GM19238 (cell line): ENCODE results near the gene PRTG.
"Not testable (repeated sequence)": the region's sequence is repeated elsewhere in the genome, so short reads cannot be mapped to it uniquely, and the experiment has no call there.

Experiments
- DNase-seq: peaks from one replicate; pipeline ENCODE4 v3.0.0; 2011; ENCODE audit warnings: low spot score; ENCODE audit not compliant: insufficient read length

Gene PRTG

DNA sequence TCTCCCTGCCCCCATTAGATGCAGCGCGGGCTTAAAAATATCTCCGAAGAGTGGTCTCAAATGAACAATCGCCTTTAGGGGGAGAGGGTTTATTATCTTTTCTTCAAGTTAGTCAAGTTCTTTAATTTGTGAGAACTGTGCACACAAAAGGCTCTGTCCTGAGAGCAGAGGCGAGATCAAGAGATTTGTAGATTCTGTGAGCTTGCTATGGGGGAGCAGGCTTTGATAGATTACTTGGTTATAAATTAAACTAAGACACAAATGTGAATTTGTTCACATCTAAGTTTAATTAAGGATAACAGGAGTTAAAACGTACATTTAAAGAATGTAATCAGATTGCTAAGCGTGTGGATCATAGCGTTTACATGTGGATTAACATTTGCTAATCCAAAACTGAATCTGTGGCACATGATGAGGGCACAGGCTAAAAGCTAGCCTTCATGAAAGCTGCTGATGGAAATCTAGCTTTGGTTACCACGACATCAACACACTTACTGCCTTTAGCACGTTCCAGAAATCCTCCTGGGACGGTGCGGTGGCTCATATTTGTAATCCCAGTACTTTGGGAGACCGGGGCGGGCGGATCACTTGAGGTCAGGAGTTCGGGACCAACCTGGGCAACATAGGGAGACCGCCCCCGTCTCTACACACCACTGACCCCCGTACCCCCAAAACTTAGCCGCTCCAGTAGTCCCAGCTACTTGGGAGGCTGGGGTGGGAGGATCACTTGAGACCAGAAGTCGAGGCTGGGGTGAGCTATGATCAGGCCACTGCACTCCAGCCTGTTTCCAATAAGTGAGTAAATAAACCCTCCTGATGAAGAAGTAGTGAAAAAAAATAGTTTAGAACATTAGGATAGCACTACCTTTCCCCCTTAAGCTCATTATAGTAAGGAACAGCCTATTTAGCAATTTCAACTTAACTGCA is 1.0 kb upstream of the PRTG start:
- no peak for DNase-seq

DNA sequence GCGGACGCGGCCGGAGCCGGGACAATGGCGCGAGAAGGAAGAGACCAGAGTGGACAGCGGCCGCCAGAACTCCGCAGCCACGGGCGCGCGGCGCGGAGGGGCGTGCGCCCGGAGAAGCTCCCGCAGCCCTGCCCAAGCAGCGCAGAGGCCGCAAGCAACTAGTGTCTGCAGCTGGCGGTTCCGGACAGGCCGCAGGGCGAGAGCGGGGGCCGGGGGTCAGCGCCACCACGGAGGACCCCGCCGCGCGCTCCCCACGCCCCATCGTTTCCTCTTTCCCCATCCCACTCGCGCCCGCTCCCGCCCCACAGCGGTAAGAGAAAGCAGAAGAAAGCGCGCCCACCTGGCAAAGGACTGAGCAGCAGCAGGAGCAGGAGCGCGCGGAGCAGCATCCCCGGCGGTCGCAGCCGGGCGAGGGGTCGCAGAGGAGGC is 440 bp downstream of the PRTG start:
- no peak for DNase-seq

DNA sequence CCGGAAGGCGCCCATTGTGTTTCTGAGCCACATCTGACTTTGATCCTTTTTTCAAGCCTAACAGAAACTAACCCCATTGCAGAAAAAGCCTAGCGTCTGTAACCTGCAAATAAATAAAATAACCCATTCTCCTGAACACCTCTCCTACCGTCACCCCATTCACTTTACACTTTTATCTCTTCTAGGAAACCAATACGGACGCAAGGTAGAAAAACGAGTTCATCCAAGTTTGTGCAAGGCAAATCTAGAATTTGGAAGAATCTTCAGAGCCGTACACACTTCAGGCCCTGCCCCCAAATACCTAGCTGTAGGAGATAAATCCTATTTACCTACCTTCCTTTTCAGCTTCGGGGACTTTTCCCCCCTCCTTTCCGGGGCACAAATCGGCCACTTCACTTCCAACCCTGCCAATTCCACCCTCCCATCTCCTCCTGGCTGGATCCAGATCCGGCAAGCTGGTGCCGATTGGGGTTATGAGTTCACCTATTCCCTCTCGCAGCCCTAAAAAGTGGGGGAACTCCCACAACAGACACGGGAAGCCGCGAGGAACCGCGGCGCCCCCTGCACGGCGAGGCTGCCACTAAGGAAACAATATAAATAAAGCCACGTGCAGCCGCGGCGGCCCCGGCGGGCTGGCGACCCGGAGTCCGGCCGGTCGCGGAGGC is 987 bp downstream of the PRTG start:
- DNase-seq, result no peak

DNA sequence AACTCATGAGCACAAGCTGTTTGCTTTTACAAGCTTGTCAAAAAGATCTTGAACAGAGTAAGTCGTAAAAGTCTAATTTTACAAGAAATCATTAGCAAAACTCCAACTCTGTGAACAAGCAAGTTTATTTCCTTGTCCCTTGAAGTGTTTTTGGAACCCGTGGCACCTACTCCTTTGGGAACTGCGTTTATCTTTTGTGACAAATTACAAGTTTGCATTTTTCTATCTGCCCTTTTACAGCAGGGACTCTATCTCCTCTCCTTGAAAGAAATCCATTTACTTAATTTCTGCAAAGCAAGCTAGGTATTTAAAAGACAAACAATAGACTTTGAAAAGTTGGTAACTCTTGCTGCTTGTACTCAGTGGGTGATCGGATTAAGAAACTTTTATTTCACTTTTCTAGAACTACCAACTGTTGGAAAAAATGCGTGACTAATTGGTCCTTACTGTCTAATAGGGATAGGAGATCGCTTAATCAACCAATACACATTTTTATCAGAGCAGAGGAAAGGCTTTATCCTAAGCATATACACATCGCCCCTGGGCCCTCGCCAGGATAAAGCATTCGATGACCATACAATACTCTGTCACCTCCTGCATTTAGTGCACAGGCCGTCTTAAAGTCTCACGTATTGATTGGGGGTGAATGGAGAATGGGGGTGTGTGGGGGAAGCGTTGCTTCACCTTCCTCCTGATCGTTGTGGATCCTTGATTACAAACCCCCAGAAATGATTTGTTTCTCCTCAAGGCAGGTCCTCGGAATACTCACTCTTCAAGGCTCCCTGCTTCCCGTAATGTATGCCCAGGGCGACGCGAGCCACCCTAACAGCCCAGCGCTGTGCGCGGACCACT is 1.7 kb downstream of the PRTG start:
- no peak for DNase-seq

DNA sequence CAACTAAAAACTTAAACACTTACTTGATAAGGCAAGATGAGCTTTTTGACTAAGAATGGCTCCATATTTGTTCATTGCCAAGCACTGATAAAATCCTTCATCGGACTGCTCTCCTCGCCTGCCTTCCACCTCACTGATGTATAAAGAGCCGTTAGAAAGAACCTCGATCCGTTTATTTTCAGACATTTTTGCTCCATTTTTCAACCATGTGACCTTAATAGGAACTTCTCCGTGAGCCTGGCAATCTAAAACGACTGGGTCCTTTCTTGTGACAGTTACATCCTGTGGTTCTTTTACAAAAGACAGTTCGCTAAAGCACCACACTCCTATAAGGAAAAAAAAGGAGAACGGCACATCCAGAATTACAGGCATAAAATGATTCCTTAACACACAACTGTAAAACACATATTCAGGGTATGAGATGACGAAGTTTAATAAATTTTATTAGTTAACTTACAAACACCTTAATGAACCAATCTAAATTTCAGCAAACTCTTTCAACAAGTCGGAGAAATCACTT is 2.5 kb downstream of the PRTG start:
- DNase-seq, result no peak

DNA sequence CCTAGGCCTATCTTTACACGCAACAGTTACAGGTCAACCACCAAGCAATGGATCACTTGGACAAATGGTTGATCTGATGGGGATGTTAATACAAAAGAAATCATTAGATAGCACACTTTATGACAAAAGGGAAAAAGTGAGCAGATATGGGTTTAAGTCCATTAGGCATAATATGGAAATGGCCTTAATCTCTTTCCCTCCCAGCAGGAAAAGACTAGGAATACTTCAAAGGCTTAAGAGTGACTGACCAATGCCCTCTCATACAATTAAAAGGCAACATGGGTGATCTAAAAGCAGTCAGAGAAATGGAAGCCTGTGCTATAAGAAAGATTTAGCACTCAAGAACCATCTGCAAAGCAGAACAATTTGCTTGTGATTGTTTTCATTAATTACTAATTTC is 3.3 kb downstream of the PRTG start:
- DNase-seq, result no peak

DNA sequence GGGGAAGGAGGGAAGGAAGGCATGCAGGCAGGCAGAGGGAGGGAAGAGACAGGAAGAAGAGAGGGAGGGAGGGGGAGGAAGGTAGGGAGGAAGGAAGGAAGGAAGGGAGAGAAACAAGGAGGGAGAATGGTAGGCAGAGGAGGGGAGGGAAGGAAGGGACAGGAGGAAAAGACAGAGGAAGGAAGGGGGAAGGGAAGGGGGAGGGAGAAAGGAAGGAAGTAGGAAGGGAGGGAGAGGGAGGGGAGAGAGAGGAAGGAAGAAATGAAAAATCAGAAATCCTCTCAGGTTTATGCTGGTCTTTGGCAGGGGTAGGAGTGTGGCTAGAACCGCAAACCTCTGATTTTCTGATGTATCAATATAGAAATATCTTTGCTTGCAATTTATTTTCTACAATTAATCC is 4.2 kb downstream of the PRTG start:
- no peak for DNase-seq

DNA sequence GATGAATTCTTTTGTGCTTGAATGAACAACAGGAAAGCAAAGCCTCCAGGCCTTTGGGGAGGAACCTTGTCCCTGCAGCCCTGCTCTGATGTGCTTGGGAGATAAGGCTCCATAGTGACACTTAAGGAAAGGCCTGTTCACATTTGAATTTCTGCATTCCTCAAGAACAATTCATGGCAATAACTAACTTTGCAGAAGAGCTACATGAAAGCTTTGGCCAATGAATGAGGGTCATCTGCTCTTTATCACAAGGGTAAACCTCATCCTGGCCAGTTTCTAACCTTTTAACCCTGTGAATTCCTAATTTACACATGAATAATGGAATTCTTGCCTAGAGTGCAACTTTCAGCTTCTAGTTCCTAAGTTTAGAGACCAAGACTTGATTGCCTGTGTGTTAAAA is 5.6 kb downstream of the PRTG start:
- no peak for DNase-seq

DNA sequence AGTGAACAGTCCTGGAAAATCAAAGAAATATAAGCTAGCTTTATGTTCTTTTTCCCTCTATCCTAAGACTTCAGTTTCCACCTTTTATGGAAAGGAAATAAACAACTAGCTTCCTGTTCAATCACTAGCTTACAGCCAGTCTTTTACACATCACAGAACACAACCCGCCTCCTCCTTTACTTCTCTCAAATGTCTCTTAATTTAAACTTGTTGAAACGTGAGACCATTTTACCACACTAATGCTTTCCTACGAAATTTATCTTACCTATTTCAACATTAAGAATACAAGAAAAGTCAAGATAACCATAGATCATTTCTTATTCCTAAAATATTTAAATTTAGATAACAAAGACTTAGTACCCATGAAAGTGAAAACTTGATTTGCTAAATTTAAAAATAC is 6.2 kb downstream of the PRTG start:
- DNase-seq, result no peak

DNA sequence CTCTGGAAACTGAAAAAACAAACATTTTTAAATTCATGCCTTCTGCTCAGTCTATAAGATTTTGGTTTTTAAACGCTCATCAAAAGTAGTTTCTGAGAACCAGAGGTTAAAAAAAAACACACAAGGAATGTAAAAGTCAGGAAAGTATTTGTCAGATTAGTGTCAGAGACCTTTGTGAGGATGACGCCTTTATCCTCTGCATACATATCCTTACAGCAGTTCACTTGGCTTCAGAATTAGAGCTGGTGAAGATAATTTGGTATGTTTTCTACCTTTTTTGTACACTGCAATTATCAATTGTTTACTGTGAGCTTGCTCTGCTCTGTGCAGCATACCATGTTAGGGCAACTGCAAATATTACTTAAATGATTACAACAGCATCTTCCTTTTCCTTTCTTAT is 8.3 kb downstream of the PRTG start:
- DNase-seq, result no peak

DNA sequence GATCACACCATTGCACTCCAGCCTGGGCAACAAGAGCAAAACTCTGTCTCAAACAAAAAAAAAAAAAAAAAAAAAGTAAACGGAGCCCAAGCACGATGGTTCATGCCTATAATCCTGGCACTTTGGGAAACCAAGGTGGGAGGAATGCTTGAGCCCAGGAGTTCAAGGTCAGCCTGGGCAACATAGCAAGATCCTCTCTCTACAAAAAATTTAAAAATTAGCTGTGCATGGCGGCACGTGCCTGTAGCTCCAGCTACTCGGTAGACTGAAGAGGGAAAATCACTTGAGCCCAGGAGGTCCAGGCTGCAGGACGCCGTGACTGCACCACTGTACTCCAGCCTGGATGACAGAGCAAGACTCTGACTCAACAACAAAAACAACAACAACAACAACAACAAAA is 9.5 kb downstream of the PRTG start:
- not testable (repeated sequence) for DNase-seq

DNA sequence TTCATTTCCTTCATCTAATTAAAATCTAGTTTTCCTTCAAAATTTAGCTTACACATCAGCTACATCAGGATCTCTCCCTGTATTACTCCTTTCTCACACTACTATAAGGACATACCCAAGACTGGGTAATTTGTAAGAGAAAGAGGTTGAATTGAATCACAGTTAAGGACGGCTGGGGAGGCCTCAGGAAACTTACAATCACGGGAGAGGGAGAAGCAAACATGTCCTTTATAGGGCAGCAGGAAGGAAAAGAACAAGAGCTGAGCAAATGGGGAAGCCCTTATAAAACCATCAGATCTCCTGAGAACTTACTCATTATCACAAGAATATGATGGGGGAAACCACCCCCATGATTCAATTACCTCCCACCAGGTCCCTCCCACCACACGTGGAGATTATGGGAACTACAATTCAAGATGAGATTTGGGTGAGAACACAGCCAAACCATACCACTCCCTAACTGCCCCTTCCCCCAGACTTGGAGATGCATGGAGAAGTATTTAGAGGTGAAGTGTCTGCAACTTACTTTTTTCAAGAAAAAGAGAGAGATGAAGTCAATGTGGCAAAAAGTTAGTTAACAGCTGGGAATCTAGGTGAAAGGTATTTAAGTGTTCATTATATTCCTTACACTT is 21.3 kb downstream of the PRTG start:
- no peak for DNase-seq

DNA sequence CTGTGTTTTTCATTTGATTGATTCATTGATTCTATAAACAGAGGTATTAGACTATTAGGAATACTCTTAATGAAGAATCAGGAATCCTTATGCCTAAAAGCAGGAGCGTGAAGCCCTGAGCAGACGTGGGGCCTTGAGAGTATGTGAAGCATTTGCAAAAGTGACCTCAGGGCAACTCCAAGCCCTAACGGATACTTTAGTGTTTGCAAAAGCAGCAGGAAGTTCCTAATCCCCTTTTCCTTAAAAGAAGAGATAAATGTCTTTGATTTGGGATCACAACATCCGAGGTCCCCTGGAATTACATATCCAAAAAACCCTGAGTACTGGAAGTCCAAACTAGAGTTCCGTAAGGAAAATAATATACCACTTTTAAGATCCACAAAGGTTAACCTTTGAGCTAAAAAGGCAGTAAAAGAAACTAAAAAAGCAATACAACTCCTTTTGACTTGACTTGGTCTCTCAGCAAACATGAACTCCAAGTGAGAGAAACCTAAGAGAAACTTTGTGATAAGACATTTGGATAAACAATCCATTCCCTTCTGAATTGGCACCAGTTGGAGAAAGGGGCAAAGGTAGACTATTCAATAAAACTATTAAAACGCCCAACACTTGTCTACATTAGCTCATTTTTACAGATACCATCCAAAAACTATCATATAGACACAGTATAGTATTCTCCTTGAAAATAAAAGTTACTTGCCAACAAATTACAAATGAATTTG is 27.4 kb downstream of the PRTG start:
- no peak for DNase-seq

DNA sequence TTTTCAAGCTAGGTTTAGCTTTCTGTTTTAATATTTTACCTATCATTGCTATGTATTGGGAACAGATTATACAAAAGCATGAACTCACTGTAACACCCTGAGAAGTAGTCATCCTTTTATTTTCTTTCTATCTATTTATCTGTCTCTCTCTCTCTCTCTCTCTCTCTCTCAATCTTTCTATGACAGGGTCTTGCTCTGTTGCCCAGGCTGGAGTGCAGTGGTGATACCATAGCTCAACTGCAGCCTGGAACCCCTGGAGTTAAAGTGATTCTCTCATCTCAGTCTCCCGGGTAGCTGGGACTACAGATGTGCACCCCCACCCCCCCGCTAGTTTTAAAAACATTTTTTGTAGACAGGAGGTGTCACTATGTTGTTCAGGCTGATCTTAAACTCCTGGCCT is 28.9 kb downstream of the PRTG start:
- no peak for DNase-seq

DNA sequence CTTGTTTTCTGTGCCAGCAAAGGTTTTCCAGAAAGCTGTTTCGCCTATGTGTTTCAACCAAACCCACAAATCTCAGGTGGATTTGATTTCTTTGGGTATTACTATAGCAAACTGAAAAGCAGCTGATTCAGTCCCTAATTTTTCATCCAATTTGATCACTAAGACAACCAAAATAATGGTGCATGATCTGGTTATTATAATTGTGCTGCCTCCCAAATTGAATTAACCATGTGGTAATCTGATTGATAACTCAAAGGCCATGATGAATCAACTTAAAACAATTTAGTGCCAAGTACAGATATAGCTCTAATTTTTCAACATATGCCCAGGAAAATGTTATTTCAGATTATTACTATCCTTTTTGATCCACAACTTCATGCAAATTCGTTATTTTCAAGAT is 30.6 kb downstream of the PRTG start:
- no peak for DNase-seq

DNA sequence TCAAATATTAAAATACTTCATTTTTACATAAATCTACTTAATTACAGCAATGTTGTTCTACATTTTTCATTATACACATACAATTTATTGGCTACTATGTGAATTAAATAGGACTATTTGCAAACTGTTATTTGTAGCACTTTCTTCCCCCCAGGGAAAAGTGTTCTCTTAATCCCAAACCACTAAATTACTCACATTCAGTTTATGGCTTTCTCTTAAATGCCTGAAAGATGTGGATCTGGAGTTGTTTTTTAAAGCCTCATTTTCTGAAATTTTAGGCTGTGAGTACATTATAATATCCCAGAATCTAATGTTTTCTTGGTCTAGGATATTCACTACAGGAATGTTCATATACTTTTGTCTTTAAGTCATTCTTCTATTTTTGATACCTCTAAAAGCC is 32.7 kb downstream of the PRTG start:
- DNase-seq, result no peak

DNA sequence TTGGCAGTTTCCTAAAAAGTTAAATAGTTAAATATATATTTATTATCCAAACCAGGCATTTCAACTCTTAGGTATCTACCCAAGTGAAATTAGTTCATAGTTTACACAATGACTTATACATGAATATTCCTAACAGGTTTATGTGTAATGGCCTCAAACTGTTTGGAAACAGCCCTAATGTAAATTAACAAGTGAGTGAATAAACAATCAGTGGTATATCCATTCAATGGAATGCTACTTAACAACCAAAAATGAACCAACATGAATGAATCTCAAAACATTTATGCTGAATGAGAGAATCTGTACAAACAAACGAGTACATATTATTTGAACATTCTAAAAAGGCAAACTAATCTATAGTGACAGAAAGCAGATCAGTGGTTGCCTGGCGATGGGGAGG is 33.5 kb downstream of the PRTG start:
- DNase-seq, result no peak

DNA sequence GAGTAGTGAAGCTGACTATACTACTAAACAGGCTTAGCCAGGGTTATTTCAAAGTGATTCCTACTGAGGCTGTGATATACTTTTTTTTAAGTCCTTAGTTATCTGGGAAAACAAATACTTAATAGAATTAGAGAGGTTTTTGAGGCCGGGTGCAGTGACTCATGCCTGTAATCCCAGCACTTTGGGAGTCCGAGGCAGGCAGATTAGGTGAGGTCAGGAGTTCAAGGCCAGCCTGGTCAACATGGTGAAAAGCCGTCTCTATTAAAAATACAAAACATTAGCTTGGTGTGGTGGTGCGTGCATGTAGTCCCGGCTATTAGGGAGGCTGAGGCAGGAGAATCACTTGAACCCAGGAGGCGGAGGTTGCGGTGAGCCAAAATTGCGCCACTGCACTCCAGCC is 34.2 kb downstream of the PRTG start:
- DNase-seq, result no peak

DNA sequence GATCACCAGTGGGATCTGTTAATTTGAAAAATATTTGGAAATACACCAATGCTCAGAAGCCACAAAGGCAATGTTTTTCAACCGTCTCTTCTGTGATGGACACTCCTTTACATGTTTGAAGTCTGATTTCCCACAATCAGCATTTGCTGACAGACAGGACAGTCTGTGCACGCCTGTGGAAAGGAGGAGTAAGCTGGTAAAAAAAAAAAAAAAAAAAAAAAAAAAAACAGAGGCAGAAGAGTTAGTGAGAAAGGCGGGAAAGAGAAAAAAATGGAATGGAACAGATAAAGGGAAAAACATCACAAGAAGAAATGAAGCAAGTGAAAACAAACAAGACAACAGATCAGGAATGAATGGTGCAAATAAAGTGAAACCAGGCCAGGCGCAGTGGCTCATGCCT is 35.0 kb downstream of the PRTG start:
- no peak for DNase-seq

DNA sequence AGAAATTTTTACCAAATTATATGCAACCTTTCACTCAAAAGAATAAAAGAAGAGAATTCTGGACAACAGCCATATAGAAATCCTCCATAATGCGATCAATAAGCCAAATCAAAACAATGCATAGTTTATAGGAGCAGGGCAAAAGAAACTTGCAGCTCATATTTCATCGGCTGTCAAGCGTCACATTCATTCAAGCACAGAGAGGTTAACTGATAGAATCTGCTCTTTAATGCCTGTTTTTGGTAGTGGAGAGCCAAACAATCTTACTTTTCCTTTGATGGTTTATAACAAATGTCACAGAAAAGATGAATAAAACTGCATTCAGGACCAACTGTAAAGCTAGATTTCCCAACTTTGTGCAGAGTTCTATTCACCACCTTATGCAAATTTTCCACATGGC is 35.4 kb downstream of the PRTG start:
- DNase-seq, result no peak

DNA sequence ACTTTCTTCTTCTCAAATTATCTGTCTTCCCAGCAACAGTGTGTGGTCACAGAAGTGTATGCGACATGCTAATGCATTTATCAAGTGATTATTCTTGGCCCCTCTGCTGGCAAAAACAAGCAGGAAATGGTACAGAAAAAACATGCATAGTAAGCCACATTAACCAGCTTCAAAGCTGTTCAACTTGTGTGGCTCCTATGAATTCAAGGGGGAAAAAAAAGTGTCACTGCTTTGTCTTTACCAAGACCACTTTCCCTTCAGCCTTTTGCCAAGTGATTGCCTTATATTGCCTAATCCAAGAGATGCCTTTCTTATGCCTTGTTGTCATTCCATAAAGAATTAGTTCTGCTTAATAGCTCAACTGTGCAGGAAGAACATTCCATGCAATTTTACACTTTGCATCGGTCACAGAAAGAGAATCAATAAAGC is 39.1 kb downstream of the PRTG start:
- no peak for DNase-seq
